HepG2 (cell line): Measurements from ENCODE around the gene SMIM8.

Source experiments
- AHR ChIP-seq: IDR thresholded peaks from 2 replicates; pipeline ENCODE4 v1.6.1; 2018; ENCODE audit warnings: missing genetic modification reagents, missing compliant biosample characterization
- ARHGAP35 ChIP-seq: sonication (generic); formaldehyde crosslinking; IDR thresholded peaks from 2 replicates; pipeline ENCODE4 v1.9.0; 2022; ENCODE audit warnings: mild to moderate bottlenecking, inconsistent platforms, moderate library complexity, missing genetic modification reagents, borderline replicate concordance
- CREM ChIP-seq, 2 experiments: sonication (generic) in 1 of 2; formaldehyde crosslinking in 1 of 2; IDR thresholded peaks; 2 replicates each; pipeline versions ENCODE4 v1.4.0 to v1.6.1; 2016 to 2020; ENCODE audit warnings: antibody characterized with exemption in 1 of 2, mild to moderate bottlenecking in 1 of 2, missing genetic modification reagents in 1 of 2
- HMGXB4 ChIP-seq, 2 experiments: sonication (generic) in 1 of 2; formaldehyde crosslinking in 1 of 2; IDR thresholded peaks; 2 replicates each; pipeline versions ENCODE4 v1.4.0 to v1.6.1; 2018 to 2020; ENCODE audit warnings: missing genetic modification reagents in 2 of 2, borderline replicate concordance in 1 of 2, low read depth in 1 of 2, mild to moderate bottlenecking in 1 of 2, missing biosample characterization in 1 of 2
- HNRNPH1 ChIP-seq: fragments of 200-400 bp; formaldehyde crosslinking; optimal IDR thresholded peaks from 2 replicates; pipeline ENCODE3; 2017; ENCODE audit warnings: mild to moderate bottlenecking, low read depth, low read length
- PAX8 ChIP-seq: sonication (generic); formaldehyde crosslinking; IDR thresholded peaks from 2 replicates; pipeline ENCODE4 v1.8.0; 2022; ENCODE audit warnings: mild to moderate bottlenecking, missing genetic modification reagents, borderline replicate concordance
- PHF8 ChIP-seq: sonication (generic); formaldehyde crosslinking; IDR thresholded peaks from 2 replicates; pipeline ENCODE4 v1.5.0; 2020; ENCODE audit warnings: missing genetic modification reagents
- RAD21 ChIP-seq: fragments of 450-650 bp; formaldehyde crosslinking; IDR thresholded peaks from 2 replicates; pipeline ENCODE4 v1.5.0; 2020; ENCODE audit warnings: mild to moderate bottlenecking
- RELA ChIP-seq: sonication (generic); formaldehyde crosslinking; IDR thresholded peaks from 2 replicates; pipeline ENCODE4 v1.4.0; 2020; ENCODE audit warnings: missing genetic modification reagents
- RNF2 ChIP-seq: fragments of 450-650 bp; conservative IDR thresholded peaks from 2 replicates; pipeline ENCODE4 v1.6.1; 2016; ENCODE audit warnings: low read depth
- SIN3A ChIP-seq: IDR thresholded peaks from 2 replicates; pipeline ENCODE4 v1.6.1; 2011; ENCODE audit warnings: low read depth, mild to moderate bottlenecking, control low read depth, low read length, borderline replicate concordance

GRCh38 chr6:87287251-87287650, 35.1 kb upstream of the SMIM8 start:
- TF ChIP-seq RNF2 (no peak), PHF8 (CRISPR knock-in tag) (no peak), HNRNPH1 (no peak), PAX8 (no peak), CREM (IDR thresholded peaks at IDR 0.05) (no peak), CREM (CRISPR knock-in tag; IDR thresholded peaks at IDR 0.05) (no peak), AHR (CRISPR knock-in tag) (no peak), RAD21 (CRISPR knock-in tag) (no peak), HMGXB4 (CRISPR knock-in tag; IDR thresholded peaks at IDR 0.05; ENCODE audit: borderline replicate concordance in 1 of 2, low read depth in 1 of 2) (no peak), SIN3A (no peak), RELA (CRISPR knock-in tag) (no peak), ARHGAP35 (CRISPR knock-in tag) (no peak)
